B cell (primary cell): ENCODE measurements around the gene TTC39B. TPM values are rescaled to one million over a fixed set of nuclear protein-coding genes. Genes with fewer than 3 reads are reported as not detected.

Experiments used
- ATAC-seq: fragments of 200-7000 bp; cut with Tn5 transposase; one replicate; pipeline ENCODE4 v1.10.0; 2021; ENCODE audit warnings: low read depth, mild to moderate bottlenecking, moderate number of reproducible peaks, moderate library complexity
- CTCF ChIA-PET: fragments of 350-600 bp; sonication (Branson Sonifier 250); formaldehyde crosslinking; loops from one replicate; lab custom pipeline; 2021; ENCODE audit warnings: antibody characterized with exemption, inconsistent platforms; lab: Charles Lee
- POLR2A ChIA-PET: fragments of 350-600 bp; sonication (Branson Sonifier 250); formaldehyde crosslinking; loops from one replicate; lab custom pipeline; 2021; ENCODE audit warnings: antibody characterized with exemption; lab: Charles Lee
- DNase-seq: peaks from one replicate; pipeline ENCODE4 v3.0.0; 2013
- H2AFZ ChIP-seq: 2 replicates; pipeline ENCODE4 v1.6.1; 2012; ENCODE audit warnings: mild to moderate bottlenecking, low read depth, low read length; ENCODE audit not compliant: insufficient read depth, poor library complexity, severe bottlenecking
- H3K27ac ChIP-seq, 2 donors: 1 replicate in 1 of 2; 2 replicates in 1 of 2; pipeline ENCODE4 v1.5.1; 2012 to 2013; ENCODE audit warnings: low read length in 2 of 2, mild to moderate bottlenecking in 2 of 2, moderate library complexity in 1 of 2
- H3K27me3 ChIP-seq, 4 experiments: fragments of 200-600 bp in 1 of 4; sonication (generic) in 1 of 4; replicated peaks in 1 of 4; 1 replicate in 2 of 4; 2 replicates in 2 of 4; pipeline versions ENCODE4 v1.6.1 to v1.7.0; 2013 to 2016; ENCODE audit warnings: low read length in 3 of 4, mild to moderate bottlenecking in 2 of 4, mixed read lengths in 1 of 4, moderate library complexity in 1 of 4; ENCODE audit not compliant: insufficient read depth in 4 of 4, control insufficient read depth in 3 of 4; ENCODE audit errors: control extremely low read depth in 1 of 4
- H3K36me3 ChIP-seq, 2 experiments: replicated peaks in 1 of 2; 1 replicate in 1 of 2; 2 replicates in 1 of 2; pipeline versions ENCODE4 v1.6.1 to v1.7.1; 2013; ENCODE audit warnings: low read length in 1 of 2; ENCODE audit not compliant: insufficient read depth in 2 of 2, control insufficient read depth in 1 of 2; ENCODE audit errors: control extremely low read depth in 1 of 2, extremely low read depth in 1 of 2
- H3K4me1 ChIP-seq, 2 donors: fragments of 200-600 bp in 1 of 2; sonication (generic) in 1 of 2; 1 replicate in 1 of 2; 2 replicates in 1 of 2; pipeline versions ENCODE4 v1.5.1 to v1.6.1; 2013 to 2017; ENCODE audit warnings: low read length in 2 of 2; ENCODE audit not compliant: control insufficient read depth in 2 of 2, insufficient read depth in 2 of 2
- H3K4me2 ChIP-seq: replicated peaks from 2 replicates; pipeline ENCODE3; 2012; ENCODE audit warnings: mild to moderate bottlenecking, low read depth, low read length; ENCODE audit not compliant: poor library complexity, severe bottlenecking
- H3K4me3 ChIP-seq, 5 experiments: fragments of 200-600 bp in 1 of 5; sonication (generic) in 1 of 5; 1 replicate in 3 of 5; 2 replicates in 2 of 5; pipeline versions ENCODE4 v1.5.1 to v1.7.0; 2011 to 2016; ENCODE audit warnings: low read length in 4 of 5, mild to moderate bottlenecking in 4 of 5, low read depth in 2 of 5, control low read depth in 1 of 5, moderate library complexity in 1 of 5; ENCODE audit not compliant: insufficient read depth in 1 of 5; ENCODE audit errors: control extremely low read depth in 1 of 5, extremely low read depth in 1 of 5
- H3K79me2 ChIP-seq: fragments of 200-600 bp; sonication (generic); one replicate; pipeline ENCODE4 v1.6.0; 2016; ENCODE audit warnings: low read length; ENCODE audit not compliant: control insufficient read depth, insufficient read depth
- H3K9ac ChIP-seq: fragments of 200-600 bp; sonication (generic); 2 replicates; pipeline ENCODE4 v1.6.1; 2017; ENCODE audit warnings: mild to moderate bottlenecking, low read length, moderate library complexity
- H3K9me3 ChIP-seq, 3 donors: one replicate each; pipeline versions ENCODE4 v1.6.1 to v1.7.1; 2013; ENCODE audit warnings: low read length in 2 of 3; ENCODE audit not compliant: control insufficient read depth in 2 of 3, insufficient read depth in 1 of 3; ENCODE audit errors: control extremely low read depth in 1 of 3
- H4K20me1 ChIP-seq: 2 replicates; pipeline ENCODE4 v1.6.0; 2012; ENCODE audit warnings: mild to moderate bottlenecking, low read length; ENCODE audit not compliant: insufficient read depth, control insufficient read depth, poor library complexity, severe bottlenecking
- H3K27ac Mint-ChIP-seq: one replicate; pipeline ENCODE4 v1.8.0; 2021; ENCODE audit warnings: mixed read lengths
- H3K27me3 Mint-ChIP-seq: one replicate; pipeline ENCODE4 v1.8.0; 2021; ENCODE audit warnings: mixed read lengths
- H3K4me1 Mint-ChIP-seq: one replicate; pipeline ENCODE4 v1.8.0; 2021; ENCODE audit warnings: mixed read lengths
- H3K4me3 Mint-ChIP-seq: one replicate; pipeline ENCODE4 v1.8.0; 2021; ENCODE audit warnings: mixed read lengths
- H3K9me3 Mint-ChIP-seq: one replicate; pipeline ENCODE4 v1.8.0; 2022; ENCODE audit warnings: mixed read lengths; ENCODE audit not compliant: insufficient read depth
- CTCF ChIP-seq: fragments of 200-600 bp; IDR thresholded peaks from one replicate; pipeline ENCODE4 v1.8.0; 2022; ENCODE audit warnings: antibody characterized with exemption, mild to moderate bottlenecking
- EZH2 ChIP-seq: IDR thresholded peaks from 2 replicates; pipeline ENCODE4 v1.6.1; 2012; ENCODE audit warnings: borderline replicate concordance, low read depth, mild to moderate bottlenecking, moderate library complexity, low read length; ENCODE audit not compliant: insufficient read depth, poor library complexity, severe bottlenecking
- WGBS: methylation state at CpG from one replicate; pipeline ENCODE4 v1.1.5; 2013; ENCODE audit warnings: missing lambda C conversion rate; ENCODE audit not compliant: insufficient coverage; 5-methylcytosine and 5-hydroxymethylcytosine counted together
- intact Hi-C: fragments of 100-400 bp; cut with micrococcal nuclease; formaldehyde crosslinking; loops from one replicate; pipeline ENCODE4 v1.10.0; 2022
- polyA plus RNA-seq: library from polyadenylated mRNA; depleted of rRNA; stranded (reverse); fragments of >200 nt; gene quantifications from 2 replicates; pipeline ENCODE4 v1.2.3, GENCODE V29; 2012
- total RNA-seq, 2 donors: library from RNA; stranded (reverse); fragments of 120-200 nt in 1 of 2; gene quantifications; 1 replicate in 1 of 2; 2 replicates in 1 of 2; pipeline versions ENCODE4 v1.2.3 to v1.2.4, GENCODE V29; 2013 to 2022

The TTC39B gene
- total and polyA plus RNA-seq, 2 donors (not counting 1 experiment from before 2014, with no cell fraction given) = 2.0 to 3.6 TPM

- Histone ChIP-seq H3K27ac (no peak overlapping the region), H3K4me2 (no peak overlapping the region), H3K79me2 (peaks cover 6% of the 10 kb centered on the region), H4K20me1 (no peaks in the 10 kb centered on the region), H3K36me3 (no peaks in the 10 kb centered on the region), H3K9me3 (no peaks in the 10 kb centered on the region), H3K4me3 (no peak overlapping the region), H2AFZ (peak overlapping the region; percentile 16), H3K27me3 (no peaks in the 10 kb centered on the region), H3K9ac (no peak overlapping the region), H3K4me1 (peaks cover 25 to 33% of the 10 kb centered on the region in 2 donors)
- Mint-ChIP-seq H3K9me3 (no peaks in the 10 kb centered on the region), H3K27ac (no peak overlapping the region), H3K4me3 (peak overlapping the region; percentile 6), H3K4me1 (peaks cover 31% of the 10 kb centered on the region), H3K27me3 (peaks cover 9% of the 10 kb centered on the region)
- no peak for TF ChIP-seq EZH2
- TF ChIP-seq CTCF = no peak
- POLR2A ChIA-PET = no interaction called here
- no peak for ATAC-seq
- no peak for DNase-seq
- WGBS = no CpG with 5 or more reads among the region's 1 CpG
- intact Hi-C loops = loop anchor here (5.0 kb wide), 2 partner anchors 49 to 96 kb away; no protein-coding TSS in a partner anchor
- CTCF ChIA-PET = interaction anchor here (0.6 to 3.8 kb wide), 3 partner anchors 10 to 54 kb away, joined by 3 to 14 read pairs (median 3); no protein-coding TSS in a partner anchor
Measured at GRCh38 chr9:15308511-15308910, 1.5 kb upstream of the TTC39B start.

- Histone ChIP-seq H3K4me2 (peak overlapping the region; percentile 95), H3K27ac (peak overlapping the region in 1 of 2 donors; percentile 78), H3K9ac (peak overlapping the region; percentile 81), H3K79me2 (peaks cover 6% of the 10 kb centered on the region), H3K4me1 (peaks cover 25 to 33% of the 10 kb centered on the region in 2 donors), H3K27me3 (no peaks in the 10 kb centered on the region), H3K9me3 (no peaks in the 10 kb centered on the region), H4K20me1 (no peaks in the 10 kb centered on the region), H3K36me3 (no peaks in the 10 kb centered on the region), H3K4me3 (peak overlapping the region; percentile 59 to 95 (median 88)), H2AFZ (peak overlapping the region; percentile 84)
- DNase-seq (no peak), ATAC-seq (no peak)
- H3K27ac Mint-ChIP-seq = peak overlapping the region; percentile 52
- H3K4me3 Mint-ChIP-seq = peak overlapping the region; percentile 96
- H3K27me3 Mint-ChIP-seq = peaks cover 3% of the 10 kb centered on the region
- CTCF ChIA-PET = interaction anchor here (1.1 to 1.2 kb wide), 2 partner anchors 20 to 30 kb away, joined by 3 to 4 read pairs; no protein-coding TSS in a partner anchor
- POLR2A ChIA-PET = no interaction called here
- TF ChIP-seq CTCF (no peak), EZH2 (no peak)
- 1% methylated on average over 7 of the region's 12 CpGs for WGBS
- H3K9me3 Mint-ChIP-seq = no peaks in the 10 kb centered on the region
- intact Hi-C loops = loop anchor here (1.0 to 5.0 kb wide), 6 partner anchors 8 to 245 kb away; partner anchors contain the start of genes CCDC171, PSIP1 and SNAPC3
- H3K4me1 Mint-ChIP-seq = peaks cover 31% of the 10 kb centered on the region
Measured at GRCh38 chr9:15307523-15307841, 466 bp upstream of the TTC39B start.
